ENCODE results near the gene KIF26B. TPM values are rescaled to one million over a fixed set of nuclear protein-coding genes. Genes with fewer than 3 reads are reported as not detected.

The KIF26B gene
- total and polyA plus RNA-seq, 10 of the 15 experiments (the other 5 are each of a cell fraction or from before 2014, with no cell fraction given): 0.35 to 11.6 (median 2.2) TPM

GRCh38 chr1:245693941-245694752, 539.4 kb downstream of the KIF26B start:
- Histone ChIP-seq H3K4me1 (ENCODE audit: control insufficient read depth, insufficient read depth, low read length) (no peaks in the 10 kb centered on the region), H3K79me2 (ENCODE audit: control insufficient read depth, insufficient read depth, low read length) (no peaks in the 10 kb centered on the region), H3K4me3 (no peak overlapping the region), H3K27ac (ENCODE audit: control insufficient read depth, insufficient read depth) (no peak overlapping the region), H3K36me3 (ENCODE audit: control insufficient read depth in 2 of 2, insufficient read depth in 2 of 2, low read length in 1 of 2) (peaks cover 0 to 2% of the 10 kb centered on the region in 2 experiments; a peak in 2 of 4 replicates), H3K9me3 (replicated peaks; ENCODE audit: control insufficient read depth, insufficient read depth, low read length) (no peaks in the 10 kb centered on the region), H3K4me2 (ENCODE audit: control insufficient read depth, insufficient read depth) (no peak overlapping the region), H4K20me1 (ENCODE audit: control insufficient read depth, insufficient read depth) (no peaks in the 10 kb centered on the region), H2AFZ (ENCODE audit: control insufficient read depth, low read depth, low read length) (no peak overlapping the region), H3K9ac (ENCODE audit: control insufficient read depth, insufficient read depth, low read length) (no peak overlapping the region), H3K27me3 (replicated peaks in 1 of 2; ENCODE audit: control insufficient read depth in 2 of 2, insufficient read depth in 2 of 2, low read length in 1 of 2) (no peaks in the 10 kb centered on the region)
- ChIA-PET POLR2A (no interaction called here), CTCF (no interaction called here), RAD21 (ENCODE audit: unreplicated experiment) (no interaction called here), SMC1A (ENCODE audit: uncharacterized antibody, unreplicated experiment) (no interaction called here)
- WGBS (ENCODE audit: insufficient coverage, insufficient replicate concordance, low lambda C conversion rate, missing lambda C conversion rate): 66% methylated on average over 19 of the region's 19 CpGs
- TF ChIP-seq, protein P1, sequence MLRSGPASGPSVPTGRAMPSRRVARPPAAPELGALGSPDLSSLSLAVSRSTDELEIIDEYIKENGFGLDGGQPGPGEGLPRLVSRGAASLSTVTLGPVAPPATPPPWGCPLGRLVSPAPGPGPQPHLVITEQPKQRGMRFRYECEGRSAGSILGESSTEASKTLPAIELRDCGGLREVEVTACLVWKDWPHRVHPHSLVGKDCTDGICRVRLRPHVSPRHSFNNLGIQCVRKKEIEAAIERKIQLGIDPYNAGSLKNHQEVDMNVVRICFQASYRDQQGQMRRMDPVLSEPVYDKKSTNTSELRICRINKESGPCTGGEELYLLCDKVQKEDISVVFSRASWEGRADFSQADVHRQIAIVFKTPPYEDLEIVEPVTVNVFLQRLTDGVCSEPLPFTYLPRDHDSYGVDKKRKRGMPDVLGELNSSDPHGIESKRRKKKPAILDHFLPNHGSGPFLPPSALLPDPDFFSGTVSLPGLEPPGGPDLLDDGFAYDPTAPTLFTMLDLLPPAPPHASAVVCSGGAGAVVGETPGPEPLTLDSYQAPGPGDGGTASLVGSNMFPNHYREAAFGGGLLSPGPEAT (IDR thresholded peaks at IDR 0.05; ENCODE audit: low read depth): no peak
- no peak for TF ChIP-seq ZSCAN29 (IDR thresholded peaks at IDR 0.05)
- no peak for TF ChIP-seq SPI1 (IDR thresholded peaks at IDR 0.05; ENCODE audit: borderline replicate concordance, insufficient read depth, low read depth, low read length)
- no peak for TF ChIP-seq GATAD2B (conservative IDR thresholded peaks at IDR 0.05; ENCODE audit: low read depth)
- no peak for TF ChIP-seq HDAC6 (IDR thresholded peaks at IDR 0.05; ENCODE audit: unreplicated experiment)
- no peak for TF ChIP-seq POLR2AphosphoS2 (IDR thresholded peaks at IDR 0.05; ENCODE audit: low read depth, low read length)
- no peak for TF ChIP-seq CREM (IDR thresholded peaks at IDR 0.05; ENCODE audit: low read depth)
- TF ChIP-seq ZNF217 (IDR thresholded peaks at IDR 0.05): no peak
- intact Hi-C loops (cut with micrococcal nuclease; ENCODE audit: unreplicated experiment) (loop anchor here (10.0 kb wide), 1 partner anchor 539 kb away; the partner anchor contains the start of gene KIF26B), in situ Hi-C loops (cut with MboI) (no loop called here)
- ATAC-seq: no peak
- DNase-seq (ENCODE audit: low read depth, low spot score): no peak
- FAIRE-seq: no peak
- no TSS peak for BruUV-seq (replicated peaks)
